A673 (cell line): ENCODE measurements around the gene ASTN2.

Source experiments
- CTCF ChIP-seq: fragments of 300-800, 200-600 bp; sonication (generic); conservative IDR thresholded peaks from 2 replicates; pipeline ENCODE4 v1.5.1; 2017; ENCODE audit warnings: low read depth, mild to moderate bottlenecking, antibody characterized with exemption, low read length, moderate library complexity, mixed read lengths
- EZH2 ChIP-seq: fragments of 200-600 bp; sonication (generic); IDR thresholded peaks from 2 replicates; pipeline ENCODE4 v1.6.1; 2017; ENCODE audit warnings: borderline replicate concordance, low read depth, mild to moderate bottlenecking, mixed read lengths, antibody characterized with exemption, low read length; ENCODE audit not compliant: poor library complexity, severe bottlenecking

- TF ChIP-seq EZH2 (no peak), CTCF (no peak)
Measured at GRCh38 chr9:116592970-116593369, 821.9 kb downstream of the ASTN2 start.
